ENCODE results near the gene CORO2A. TPM values are rescaled to one million over a fixed set of nuclear protein-coding genes. Genes with fewer than 3 reads are reported as not detected.

Gene CORO2A
- polyA plus RNA-seq (2013, experiment 1 of 2), result 4.3 TPM
- 4.5 TPM for polyA plus RNA-seq (2013, experiment 2 of 2)

GRCh38 chr9:98192503-98193335, at the start of gene CORO2A:
TSS of gene CORO2A (minus strand) at chr9:98192637. CDS start at chr9:98157660, 34,977 bp downstream.
- Histone ChIP-seq H3K18ac (ENCODE audit: low read length) (peak within 1 kb of the TSS; percentile 95), H3K36me3 (replicated peaks in 1 of 2; ENCODE audit: control insufficient read depth in 2 of 2, insufficient read depth in 2 of 2, low read length in 2 of 2) (no peaks in the 10 kb centered on the region), H2BK120ac (ENCODE audit: low read depth, low read length) (peak within 1 kb of the TSS; percentile 77), H3K79me1 (ENCODE audit: low read depth, low read length) (peaks cover 1% of the 10 kb centered on the region), H2AFZ (ENCODE audit: low read length) (peak within 1 kb of the TSS; percentile 91), H2BK12ac (ENCODE audit: low read length) (peak within 1 kb of the TSS; percentile 99), H3K27me3 (ENCODE audit: control insufficient read depth in 3 of 3, insufficient read depth in 3 of 3, low read depth in 1 of 3, low read length in 3 of 3) (peaks cover 0 to 73% (median 19%) of the 10 kb centered on the region in 3 experiments), H4K8ac (ENCODE audit: low read depth, low read length) (no peak within 1 kb of the TSS), H3K4ac (ENCODE audit: low read length) (peak within 1 kb of the TSS; percentile 70), H3K9me3 (replicated peaks in 1 of 2; ENCODE audit: control insufficient read depth in 2 of 2, insufficient read depth in 1 of 2, low read depth in 1 of 2, low read length in 2 of 2) (peaks cover 0 to 4% of the 10 kb centered on the region in 2 donors), H3K4me2 (ENCODE audit: insufficient read depth, low read length, poor library complexity, severe bottlenecking) (peak within 1 kb of the TSS; percentile 98), H2BK5ac (ENCODE audit: low read length) (peak within 1 kb of the TSS; percentile 19), H3K23ac (ENCODE audit: low read depth, low read length, poor library complexity) (peak within 1 kb of the TSS; percentile 98), H3K4me1 (ENCODE audit: control insufficient read depth in 2 of 2, insufficient read depth in 1 of 2, low read depth in 1 of 2, low read length in 2 of 2) (peaks cover 0 to 6% of the 10 kb centered on the region in 2 donors), H2BK15ac (ENCODE audit: low read length) (peak within 1 kb of the TSS; percentile 90), H3K27ac (replicated peaks; ENCODE audit: low read length) (peak within 1 kb of the TSS; percentile 19), H4K91ac (ENCODE audit: low read depth, low read length, poor library complexity) (no peak within 1 kb of the TSS), H3K4me3 (ENCODE audit: low read length in 2 of 2) (peak within 1 kb of the TSS; percentile 45 to 81), H3K9ac (ENCODE audit: low read depth, low read length, poor library complexity) (peak within 1 kb of the TSS; percentile 94), H3K14ac (ENCODE audit: low read length) (peak within 1 kb of the TSS; percentile 95), H2AK5ac (ENCODE audit: low read depth, low read length) (peak within 1 kb of the TSS; percentile 93)
- no CpG with 5 or more reads among the region's 95 CpGs for WGBS, 2 donors (ENCODE audit: extremely low coverage in 2 of 2, insufficient read length in 2 of 2, insufficient replicate concordance in 1 of 2)
- peak; percentile 68 for DNase-seq (ENCODE audit: low spot score)

GRCh38 chr9:98241357-98242300, 49.2 kb upstream of the CORO2A start:
- no peak overlapping the region for H2BK120ac ChIP-seq (ENCODE audit: low read depth, low read length)
- no peak overlapping the region for H3K9ac ChIP-seq (ENCODE audit: low read depth, low read length, poor library complexity)
- peaks cover 6 to 15% of the 10 kb centered on the region in 2 donors for H3K4me1 ChIP-seq (ENCODE audit: control insufficient read depth in 2 of 2, insufficient read depth in 1 of 2, low read depth in 1 of 2, low read length in 2 of 2)
- H2BK12ac ChIP-seq (ENCODE audit: low read length), result peak overlapping the region; percentile 58
- H2AK5ac ChIP-seq (ENCODE audit: low read depth, low read length), result peak overlapping the region; percentile 8
- DNase-seq (ENCODE audit: low spot score), result no peak
- H2BK15ac ChIP-seq (ENCODE audit: low read length), result no peak overlapping the region
- H3K18ac ChIP-seq (ENCODE audit: low read length), result peak overlapping the region; percentile 65
- H4K8ac ChIP-seq (ENCODE audit: low read depth, low read length), result no peak overlapping the region
- no peak overlapping the region for H3K14ac ChIP-seq (ENCODE audit: low read length)
- WGBS, 2 donors (ENCODE audit: extremely low coverage in 2 of 2, insufficient read length in 2 of 2, insufficient replicate concordance in 1 of 2), result no CpG with 5 or more reads among the region's 8 CpGs
- peaks cover 0 to 9% (median 0%) of the 10 kb centered on the region in 3 experiments for H3K27me3 ChIP-seq (ENCODE audit: control insufficient read depth in 3 of 3, insufficient read depth in 3 of 3, low read depth in 1 of 3, low read length in 3 of 3)
- H3K4ac ChIP-seq (ENCODE audit: low read length), result no peak overlapping the region
- no peaks in the 10 kb centered on the region for H3K9me3 ChIP-seq (replicated peaks in 1 of 2; ENCODE audit: control insufficient read depth in 2 of 2, insufficient read depth in 1 of 2, low read depth in 1 of 2, low read length in 2 of 2)
- no peak overlapping the region for H3K27ac ChIP-seq (replicated peaks; ENCODE audit: low read length)
- no peaks in the 10 kb centered on the region for H3K36me3 ChIP-seq (replicated peaks in 1 of 2; ENCODE audit: control insufficient read depth in 2 of 2, insufficient read depth in 2 of 2, low read length in 2 of 2)
- H2AFZ ChIP-seq (ENCODE audit: low read length), result no peak overlapping the region
- H3K4me2 ChIP-seq (ENCODE audit: insufficient read depth, low read length, poor library complexity, severe bottlenecking), result no peak overlapping the region
- no peak overlapping the region for H3K23ac ChIP-seq (ENCODE audit: low read depth, low read length, poor library complexity)
- H3K4me3 ChIP-seq (ENCODE audit: low read length in 2 of 2), result no peak overlapping the region
- no peak overlapping the region for H4K91ac ChIP-seq (ENCODE audit: low read depth, low read length, poor library complexity)
- H3K79me1 ChIP-seq (ENCODE audit: low read depth, low read length), result no peaks in the 10 kb centered on the region
- H2BK5ac ChIP-seq (ENCODE audit: low read length), result no peak overlapping the region

- H4K8ac ChIP-seq (ENCODE audit: low read depth, low read length), result no peak overlapping the region
Measured at GRCh38 chr9:98240475-98240874, 48.0 kb upstream of the CORO2A start.

More at GRCh38 chr9:98240475-98240874, 48.0 kb upstream of the CORO2A start:
- no peak overlapping the region for H3K18ac ChIP-seq (ENCODE audit: low read length)
- H3K4ac ChIP-seq (ENCODE audit: low read length), result no peak overlapping the region
- no peak overlapping the region for H3K4me3 ChIP-seq (ENCODE audit: low read length in 2 of 2)
- no peak overlapping the region for H3K27ac ChIP-seq (replicated peaks; ENCODE audit: low read length)
- H2AK5ac ChIP-seq (ENCODE audit: low read depth, low read length), result no peak overlapping the region
- no peak overlapping the region for H2BK15ac ChIP-seq (ENCODE audit: low read length)
- no peak for DNase-seq (ENCODE audit: low spot score)
- WGBS, 2 donors (ENCODE audit: extremely low coverage in 2 of 2, insufficient read length in 2 of 2, insufficient replicate concordance in 1 of 2), result no CpG with 5 or more reads among the region's 3 CpGs
- H3K79me1 ChIP-seq (ENCODE audit: low read depth, low read length), result no peaks in the 10 kb centered on the region
- H3K9ac ChIP-seq (ENCODE audit: low read depth, low read length, poor library complexity), result no peak overlapping the region
- H3K14ac ChIP-seq (ENCODE audit: low read length), result no peak overlapping the region
- no peak overlapping the region for H3K4me2 ChIP-seq (ENCODE audit: insufficient read depth, low read length, poor library complexity, severe bottlenecking)
- no peaks in the 10 kb centered on the region for H3K9me3 ChIP-seq (replicated peaks in 1 of 2; ENCODE audit: control insufficient read depth in 2 of 2, insufficient read depth in 1 of 2, low read depth in 1 of 2, low read length in 2 of 2)
- H4K91ac ChIP-seq (ENCODE audit: low read depth, low read length, poor library complexity), result no peak overlapping the region
- H2BK120ac ChIP-seq (ENCODE audit: low read depth, low read length), result no peak overlapping the region
- H3K4me1 ChIP-seq (ENCODE audit: control insufficient read depth in 2 of 2, insufficient read depth in 1 of 2, low read depth in 1 of 2, low read length in 2 of 2), result peaks cover 6 to 14% of the 10 kb centered on the region in 2 donors
- H3K36me3 ChIP-seq (replicated peaks in 1 of 2; ENCODE audit: control insufficient read depth in 2 of 2, insufficient read depth in 2 of 2, low read length in 2 of 2), result no peaks in the 10 kb centered on the region
- no peak overlapping the region for H2BK5ac ChIP-seq (ENCODE audit: low read length)
- H3K23ac ChIP-seq (ENCODE audit: low read depth, low read length, poor library complexity), result no peak overlapping the region
- H3K27me3 ChIP-seq (ENCODE audit: control insufficient read depth in 3 of 3, insufficient read depth in 3 of 3, low read depth in 1 of 3, low read length in 3 of 3), result peaks cover 0 to 9% (median 0%) of the 10 kb centered on the region in 3 experiments
- no peak overlapping the region for H2BK12ac ChIP-seq (ENCODE audit: low read length)
- no peak overlapping the region for H2AFZ ChIP-seq (ENCODE audit: low read length)
